NCI-H524 treated with DMSO at 0.1 percent for 48 hours (cell line): Measurements from ENCODE around the gene SLC27A2.
A peak's percentile ranks its signal among the peaks of the same experiment; 100 is the strongest.
"Not testable (repeated sequence)": the region's sequence is repeated elsewhere in the genome, so short reads cannot be mapped to it uniquely, and the experiment has no call there.

ENCODE experiments used
- DNase-seq: peaks from one replicate; lab custom pipeline; 2025; lab: John Stamatoyannopoulos, UW

The SLC27A2 gene

DNA sequence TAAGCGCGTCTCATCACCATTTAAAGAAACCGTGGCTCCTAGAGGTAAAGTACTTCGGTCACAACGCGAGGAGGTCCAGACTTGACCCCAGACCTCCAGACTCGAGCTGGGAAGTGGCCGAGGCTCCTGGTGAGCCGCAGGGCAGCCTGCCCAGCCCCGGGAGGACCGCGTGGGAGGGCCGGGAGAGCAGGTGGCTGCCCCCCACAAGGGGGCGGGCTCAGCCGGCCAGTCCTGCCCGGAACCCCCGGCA lies at the start of gene SLC27A2:
TSS of gene SLC27A2 (plus strand) at position 228 of the 250 bp plus-strand sequence. CDS start 232 bp downstream, outside the sequence.
- DNase-seq, result no peak

DNA sequence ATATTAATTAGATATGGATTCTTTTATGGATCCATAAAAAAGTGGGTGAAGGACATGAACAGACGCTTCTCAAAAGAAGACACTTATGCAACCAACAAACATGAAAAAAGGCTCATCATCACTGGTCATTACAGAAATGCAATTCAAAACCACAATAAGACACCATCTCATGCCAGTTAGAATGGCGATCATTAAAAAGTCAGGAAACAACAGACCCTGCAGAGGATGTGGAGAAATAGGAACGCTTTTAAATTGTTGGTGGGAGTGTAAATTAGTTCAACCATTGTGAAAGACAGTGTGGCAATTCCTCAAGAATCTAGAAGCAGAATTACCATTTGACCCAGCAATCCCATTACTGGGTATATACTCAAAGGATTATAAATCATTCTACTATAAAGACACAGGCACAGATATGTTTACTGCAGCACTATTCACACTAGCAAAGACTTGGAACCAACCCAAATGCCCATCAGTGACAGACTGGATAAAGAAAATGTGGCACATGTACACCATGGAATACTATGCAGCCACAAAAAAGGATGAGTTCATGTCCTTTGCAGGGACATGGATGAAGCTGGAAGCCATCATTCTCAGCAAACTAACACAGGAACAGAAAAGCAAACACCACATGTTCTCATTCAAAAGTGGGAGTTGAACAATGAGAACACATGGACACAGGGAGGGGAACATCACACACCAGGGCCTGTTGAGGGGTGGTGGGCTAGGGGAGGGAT lies 49.6 kb upstream of the SLC27A2 start:
- not testable (repeated sequence) for DNase-seq

DNA sequence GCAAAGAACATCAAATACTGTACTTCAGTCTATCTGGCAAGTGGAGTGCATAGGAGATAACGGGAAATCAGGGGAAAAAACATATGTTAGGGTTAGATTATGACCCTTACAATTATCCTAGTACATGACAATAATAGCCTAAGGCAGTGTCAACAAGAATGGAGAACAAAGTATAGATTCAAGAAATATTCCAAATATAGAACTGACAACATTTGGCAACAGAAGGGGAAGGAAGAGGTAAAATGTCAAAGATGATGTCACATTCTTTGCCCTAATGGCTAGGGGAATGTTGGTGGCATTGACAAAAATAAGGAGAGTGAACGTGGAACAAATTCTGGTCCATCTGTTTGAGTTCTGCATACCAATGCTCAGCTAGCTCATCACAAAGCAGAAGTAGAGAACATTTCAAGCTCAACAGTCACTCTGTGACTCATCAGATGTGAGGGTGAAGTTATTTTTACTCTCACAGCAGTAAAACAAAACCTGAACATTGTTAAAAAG lies 47.4 kb upstream of the SLC27A2 start:
- no peak for DNase-seq

DNA sequence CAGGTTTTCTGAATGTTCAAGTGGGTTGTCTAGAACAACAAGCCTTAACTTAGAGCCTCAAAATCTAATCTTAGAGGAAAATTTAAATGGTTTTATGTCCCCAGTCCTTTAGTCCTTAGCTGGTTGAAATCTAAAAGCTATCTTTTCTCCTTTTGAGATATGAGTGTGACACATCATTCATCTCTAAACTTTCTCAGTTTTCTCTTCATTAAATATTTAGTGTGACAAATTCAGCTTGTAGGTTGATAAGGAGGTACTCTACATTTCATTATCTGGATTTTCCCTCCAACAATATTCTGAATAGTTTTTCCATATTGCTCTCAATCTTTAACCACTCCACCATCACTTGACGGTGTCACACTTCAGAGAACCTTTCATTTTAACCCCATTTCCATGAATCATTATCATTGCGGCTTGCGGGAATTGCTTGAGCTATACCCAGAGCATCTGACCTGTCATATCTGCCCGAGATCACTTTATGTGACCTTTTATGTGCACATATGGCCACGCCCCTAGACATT lies 46.9 kb upstream of the SLC27A2 start:
- no peak for DNase-seq

DNA sequence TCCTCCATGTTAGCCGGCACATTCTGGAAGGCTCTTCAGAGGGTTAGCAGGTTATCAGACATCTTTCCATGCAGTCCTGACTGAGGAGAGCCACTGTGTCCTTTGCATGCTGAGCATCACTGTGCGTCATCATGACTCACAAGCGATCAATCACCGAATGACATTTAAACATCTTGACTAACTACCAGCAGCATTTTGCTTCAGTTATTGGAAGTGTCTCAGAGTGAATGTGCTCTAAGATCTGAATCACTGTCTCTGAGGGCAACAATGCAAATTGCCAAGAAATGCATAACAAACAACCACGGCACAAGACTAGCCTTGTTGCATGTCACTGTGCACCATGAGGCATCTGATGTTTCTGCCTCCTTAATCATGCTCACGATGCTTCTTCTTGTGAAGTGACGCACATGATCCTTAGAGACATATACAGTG lies 44.6 kb upstream of the SLC27A2 start:
- DNase-seq, result no peak

DNA sequence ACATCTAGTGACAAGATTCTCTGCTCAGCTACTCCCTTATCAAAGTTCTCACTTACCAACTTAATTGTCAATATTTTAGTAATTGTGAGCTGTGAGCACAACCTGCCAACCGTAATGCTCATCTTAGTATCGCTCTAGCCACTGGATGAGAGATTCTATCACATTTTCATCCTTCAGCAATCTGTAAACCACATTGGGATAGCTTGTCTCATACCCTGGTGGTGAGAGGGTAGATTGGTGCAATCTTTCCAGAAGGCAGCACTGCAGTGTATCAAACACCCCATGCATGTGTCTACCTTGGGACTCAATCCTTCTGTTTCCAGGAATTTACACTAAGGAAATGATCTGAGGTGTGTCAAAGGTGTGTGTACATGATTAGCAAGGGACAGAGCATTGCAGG lies 44.1 kb upstream of the SLC27A2 start:
- DNase-seq, result no peak

DNA sequence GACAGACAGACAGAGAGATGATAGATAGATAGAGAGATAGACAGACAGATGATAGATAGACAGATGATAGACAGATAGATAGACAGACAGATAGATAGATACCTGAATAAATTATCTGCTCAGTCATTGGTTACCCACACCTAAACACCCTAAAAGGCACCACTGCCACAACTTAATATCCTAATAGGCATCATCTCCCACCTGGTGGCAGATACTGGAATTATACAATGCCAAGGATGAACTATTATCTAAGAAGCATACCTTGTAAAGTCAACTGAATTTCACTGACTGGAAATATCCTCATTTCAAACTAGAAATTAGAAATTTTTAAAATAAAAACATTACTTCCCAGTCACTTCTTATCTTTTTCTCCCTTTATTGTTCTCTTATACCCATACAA lies 43.6 kb upstream of the SLC27A2 start:
- no peak for DNase-seq

DNA sequence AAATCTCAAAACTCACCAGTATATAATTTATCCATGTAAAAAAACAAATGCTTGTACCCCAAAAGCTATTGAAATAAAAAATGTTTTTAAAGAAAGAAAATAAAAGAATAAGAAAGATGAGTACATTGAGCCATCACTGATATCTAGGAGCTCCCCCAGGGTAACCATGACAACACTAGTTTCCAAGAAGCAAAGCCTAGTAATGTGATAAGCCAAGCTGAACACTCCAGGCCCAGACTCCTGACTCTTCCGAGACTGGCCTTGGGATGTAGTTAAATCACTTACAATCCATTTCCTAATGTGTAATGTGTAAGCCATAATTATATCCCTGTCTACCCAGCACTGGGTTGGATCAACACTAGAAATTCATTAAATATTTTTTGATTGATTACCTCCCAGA lies 41.9 kb upstream of the SLC27A2 start:
- DNase-seq, result no peak

DNA sequence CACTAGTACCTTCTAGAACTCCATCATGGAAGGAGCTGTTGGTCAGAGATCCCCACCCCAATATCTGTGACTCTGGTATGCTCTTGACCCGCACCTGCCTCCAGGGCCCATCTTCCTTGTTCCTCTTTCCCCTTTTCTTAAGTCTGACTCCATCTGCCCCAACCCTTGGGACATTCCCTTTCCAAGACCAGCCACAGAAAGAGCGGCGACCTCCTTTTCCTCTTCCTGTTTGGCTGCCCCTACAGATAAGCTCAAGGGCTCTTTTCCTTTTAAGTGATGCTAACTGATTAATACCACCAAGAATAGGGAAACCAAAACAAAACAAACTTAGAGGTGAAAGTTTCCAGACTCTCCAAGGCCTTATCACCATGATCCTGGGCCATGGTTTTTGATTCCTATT lies 41.0 kb upstream of the SLC27A2 start:
- no peak for DNase-seq

DNA sequence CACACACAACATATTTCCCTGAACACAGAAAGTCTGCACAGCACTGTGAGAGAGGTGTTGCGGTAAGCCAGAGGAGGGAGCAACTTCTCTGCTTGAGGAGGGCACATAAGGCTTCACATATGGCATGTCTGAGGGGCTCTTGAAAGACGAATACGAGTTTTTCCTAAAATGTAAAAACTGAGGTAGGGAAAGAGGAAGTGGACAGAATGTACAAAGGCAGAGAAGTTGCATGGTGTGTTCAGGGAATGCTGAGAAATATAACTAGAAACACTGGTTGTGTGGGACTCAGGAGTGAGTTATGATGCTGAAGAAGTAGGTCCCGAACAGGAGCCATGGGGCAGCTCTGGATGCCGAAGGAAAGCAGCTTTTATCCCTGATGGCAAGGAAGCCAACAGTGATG lies 40.1 kb upstream of the SLC27A2 start:
- no peak for DNase-seq

DNA sequence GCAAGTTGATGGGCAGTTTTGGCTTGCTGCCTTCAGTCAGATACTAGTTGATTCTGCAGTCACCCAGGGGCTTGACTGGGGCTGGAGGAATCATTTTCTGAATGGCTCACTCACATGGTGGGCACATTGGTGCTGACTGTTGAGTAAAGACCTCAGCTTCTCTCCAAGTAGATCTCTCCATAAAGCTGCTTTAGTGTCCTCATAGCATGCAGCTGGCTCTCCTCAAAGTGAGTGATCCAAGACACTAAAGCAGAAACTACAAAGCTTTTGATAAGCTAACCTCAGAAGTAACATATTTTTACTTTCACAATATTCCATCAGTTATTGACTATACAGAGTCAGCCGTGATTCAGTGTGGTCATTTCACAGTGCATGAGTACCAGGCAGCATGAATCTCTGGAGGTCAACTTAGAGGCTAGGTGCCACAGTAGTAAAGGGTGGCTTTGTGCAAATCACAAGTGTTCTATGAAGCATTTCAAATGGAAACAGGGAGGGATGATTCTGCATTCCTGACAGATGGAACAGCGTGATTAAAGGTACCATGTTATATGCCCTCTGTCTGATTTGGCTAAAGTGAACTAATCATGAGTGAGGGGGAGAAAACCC lies 38.6 kb upstream of the SLC27A2 start:
- no peak for DNase-seq

DNA sequence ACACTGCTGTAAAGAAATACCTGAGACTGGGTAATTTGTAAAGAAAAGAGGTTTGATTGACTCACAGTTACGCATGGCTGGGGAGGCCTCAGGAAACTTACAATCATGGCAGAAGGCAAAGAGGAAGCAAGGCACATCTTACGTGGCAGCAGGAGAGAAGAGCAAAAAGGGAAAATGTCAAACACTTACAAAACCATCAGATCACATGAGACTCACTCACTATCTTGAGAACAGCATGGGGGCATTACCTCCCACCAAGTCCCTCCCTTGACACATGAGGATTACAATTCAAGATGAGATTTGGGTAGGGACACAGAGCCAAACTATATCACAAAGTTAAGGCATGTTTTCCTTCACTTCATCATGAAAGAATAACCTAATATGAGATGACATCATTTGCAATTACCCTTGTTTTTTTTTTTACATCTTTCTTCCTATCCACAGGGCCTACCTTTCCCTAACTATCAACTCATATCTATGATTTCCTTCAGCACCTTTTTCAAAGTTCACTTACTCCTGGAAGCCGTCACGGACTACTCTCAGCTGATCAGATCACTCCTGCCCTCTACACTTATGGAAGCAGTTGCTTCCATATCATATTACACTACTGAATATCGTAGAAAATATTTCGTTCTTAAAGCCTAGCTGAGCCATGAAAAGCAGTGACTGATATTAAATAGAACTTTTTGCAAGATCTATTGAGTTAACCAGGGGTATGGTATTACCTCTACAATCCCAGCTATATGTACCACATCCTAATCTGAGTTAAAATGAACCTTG lies 37.5 kb upstream of the SLC27A2 start:
- peak; percentile 22 for DNase-seq

DNA sequence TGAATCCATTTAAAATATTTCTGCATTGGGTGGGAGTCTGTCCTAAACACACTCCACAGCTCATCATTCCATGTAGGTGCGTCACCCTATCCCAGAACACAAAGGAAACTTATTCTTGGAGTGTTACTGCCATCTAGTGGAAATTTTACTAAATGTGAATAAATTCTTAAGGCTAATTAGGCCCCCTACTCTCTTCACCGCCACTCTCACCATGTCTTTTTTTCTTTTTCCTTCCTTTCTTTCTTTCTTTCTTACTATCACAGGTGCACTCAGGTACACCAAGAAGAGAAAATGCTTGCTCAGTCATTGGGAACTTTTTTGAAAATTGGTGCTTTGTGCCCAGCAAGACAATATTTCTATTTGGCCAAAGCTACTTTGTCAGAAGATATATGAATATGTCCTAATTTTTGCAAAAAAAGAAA lies 36.5 kb upstream of the SLC27A2 start:
- peak; percentile 19 for DNase-seq

DNA sequence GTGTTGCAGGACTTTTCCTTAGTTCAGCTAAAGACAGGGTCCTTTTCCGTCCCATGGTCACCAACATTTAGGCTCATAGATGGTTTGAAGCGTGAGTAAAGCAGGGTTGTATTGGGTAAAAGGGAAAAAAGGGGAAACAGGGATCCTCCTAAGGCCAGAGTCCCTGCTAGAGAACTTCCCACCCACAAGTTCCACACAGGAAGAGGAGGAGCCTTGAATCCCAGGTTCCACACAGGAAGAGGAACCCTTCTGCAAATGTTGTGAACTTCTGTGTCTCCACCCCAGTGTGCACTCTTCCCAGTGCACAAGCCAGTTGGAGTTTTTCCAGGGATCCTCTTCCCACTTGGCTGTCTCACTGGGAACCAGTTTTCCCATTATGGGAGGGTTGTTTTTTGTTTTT lies 35.4 kb upstream of the SLC27A2 start:
- no peak for DNase-seq

DNA sequence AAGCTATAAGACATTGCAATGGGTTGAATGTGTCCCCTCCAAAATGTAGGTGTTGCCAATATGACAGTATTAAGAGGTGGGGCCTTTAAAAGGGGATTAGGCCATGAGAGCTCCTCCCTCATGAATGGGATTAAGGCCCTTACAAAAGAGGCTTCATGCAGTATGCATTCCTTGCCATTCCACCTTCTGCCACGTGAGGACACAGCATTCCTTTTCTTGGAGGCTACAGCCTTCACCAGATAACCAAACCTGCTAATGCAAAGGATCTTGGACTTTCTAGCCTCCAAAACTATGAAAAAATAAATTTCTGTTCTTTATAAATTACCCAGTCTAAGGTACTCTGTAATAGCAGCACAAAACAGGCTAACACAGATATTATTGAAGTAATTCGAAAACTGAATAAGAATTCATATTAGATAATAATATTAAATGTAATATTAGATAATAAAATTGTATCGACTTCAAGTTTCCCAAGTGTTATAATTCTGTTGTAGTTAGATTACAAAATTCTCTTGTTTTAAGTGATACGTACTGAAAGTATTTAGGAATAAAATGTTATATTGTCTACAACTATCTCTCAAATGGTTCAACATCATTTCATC lies 33.5 kb upstream of the SLC27A2 start:
- peak; percentile 80 for DNase-seq

DNA sequence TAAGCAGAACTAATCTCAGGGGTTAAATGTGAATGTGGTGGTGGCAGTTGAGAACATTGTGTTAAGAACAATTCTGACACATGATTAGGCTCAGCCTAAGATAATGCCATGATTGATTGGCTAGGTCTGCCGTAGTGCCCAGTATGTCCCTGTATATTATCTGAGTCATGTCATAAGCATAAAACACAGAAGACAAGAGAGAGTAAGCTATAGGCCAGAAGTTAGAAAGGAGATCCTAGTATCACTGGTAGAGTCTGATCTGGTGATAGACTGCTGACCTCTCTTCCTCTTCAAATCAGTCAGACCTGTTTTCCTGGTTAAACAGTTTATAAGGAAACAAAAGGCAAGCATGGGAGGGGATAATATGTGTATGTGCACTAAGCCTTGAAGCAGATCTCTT lies 32.9 kb upstream of the SLC27A2 start:
- no peak for DNase-seq

DNA sequence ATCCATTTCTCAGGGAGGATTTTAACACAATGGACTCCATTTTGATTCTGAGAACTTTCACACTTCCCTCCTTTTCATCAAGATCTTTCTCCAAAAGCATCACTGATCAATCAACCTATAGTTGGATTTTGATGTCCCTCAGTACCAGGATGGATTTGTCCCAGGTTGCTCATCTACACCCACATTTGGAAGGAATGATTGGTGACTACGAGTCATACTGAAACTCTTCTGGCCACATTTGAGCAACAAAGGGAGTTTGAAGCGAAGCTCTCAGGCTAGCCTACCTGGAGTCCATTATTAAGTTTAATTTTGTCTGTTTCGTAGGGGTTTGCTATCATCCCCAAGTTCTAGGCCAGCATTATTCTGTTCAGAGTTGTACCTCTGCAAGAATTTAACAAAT lies 31.6 kb upstream of the SLC27A2 start:
- no peak for DNase-seq

DNA sequence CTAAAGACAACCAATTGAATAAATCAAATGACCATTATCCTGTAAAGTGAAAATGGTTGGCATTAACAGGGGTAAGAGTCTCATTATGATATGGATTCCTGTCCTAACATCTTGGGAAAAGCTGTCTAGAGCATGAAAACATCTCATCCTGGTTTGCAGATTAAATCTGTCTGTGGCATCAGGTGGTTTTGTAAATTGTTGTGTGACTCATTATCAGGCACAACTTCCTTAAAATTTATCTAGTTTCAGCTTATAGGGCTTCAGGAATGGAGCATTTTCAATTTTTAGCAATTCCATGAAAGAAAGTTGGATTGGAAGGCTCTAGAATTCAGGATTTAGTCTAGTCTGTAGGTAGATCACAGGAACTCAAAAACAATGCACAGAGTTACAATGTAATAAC lies 31.1 kb upstream of the SLC27A2 start:
- DNase-seq, result no peak

DNA sequence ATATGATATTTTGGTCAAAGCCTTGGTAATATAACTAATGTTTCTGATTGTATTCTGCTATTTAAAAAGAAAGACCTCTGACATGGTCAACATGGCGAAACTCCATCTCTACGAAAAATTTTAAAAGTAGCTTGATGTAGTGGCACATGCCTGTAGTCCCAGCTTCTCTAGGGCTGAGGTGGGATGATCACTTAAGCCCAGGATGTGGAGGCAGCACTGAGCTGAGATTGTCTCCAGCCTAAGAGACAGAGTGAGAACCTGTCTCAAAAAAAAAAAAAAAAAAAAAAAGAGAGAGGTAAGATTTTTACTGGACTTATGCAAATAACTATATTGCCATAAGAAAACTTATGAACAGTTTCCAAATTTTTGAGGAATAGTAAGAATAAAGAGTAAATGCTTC lies 30.5 kb upstream of the SLC27A2 start:
- DNase-seq, result no peak

DNA sequence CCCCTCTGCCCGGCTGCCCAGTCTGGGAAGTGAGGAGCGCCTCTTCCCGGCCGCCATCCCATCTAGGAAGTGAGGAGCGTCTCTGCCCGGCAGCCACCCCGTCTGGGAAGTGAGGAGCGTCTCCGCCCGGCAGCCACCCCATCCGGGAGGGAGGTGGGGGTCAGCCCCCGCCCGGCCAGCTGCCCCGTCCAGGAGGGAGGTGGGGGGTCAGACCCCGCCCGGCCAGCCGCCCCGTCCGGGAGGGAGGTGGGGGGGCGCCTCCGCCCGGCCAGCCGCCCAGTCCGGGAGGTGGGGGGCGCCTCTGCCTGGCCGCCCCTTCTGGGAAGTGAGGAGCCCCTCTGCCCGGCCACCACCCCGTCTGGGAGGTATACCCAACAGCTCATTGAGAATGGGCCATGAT lies 23.8 kb upstream of the SLC27A2 start:
- DNase-seq, result not testable (repeated sequence)

DNA sequence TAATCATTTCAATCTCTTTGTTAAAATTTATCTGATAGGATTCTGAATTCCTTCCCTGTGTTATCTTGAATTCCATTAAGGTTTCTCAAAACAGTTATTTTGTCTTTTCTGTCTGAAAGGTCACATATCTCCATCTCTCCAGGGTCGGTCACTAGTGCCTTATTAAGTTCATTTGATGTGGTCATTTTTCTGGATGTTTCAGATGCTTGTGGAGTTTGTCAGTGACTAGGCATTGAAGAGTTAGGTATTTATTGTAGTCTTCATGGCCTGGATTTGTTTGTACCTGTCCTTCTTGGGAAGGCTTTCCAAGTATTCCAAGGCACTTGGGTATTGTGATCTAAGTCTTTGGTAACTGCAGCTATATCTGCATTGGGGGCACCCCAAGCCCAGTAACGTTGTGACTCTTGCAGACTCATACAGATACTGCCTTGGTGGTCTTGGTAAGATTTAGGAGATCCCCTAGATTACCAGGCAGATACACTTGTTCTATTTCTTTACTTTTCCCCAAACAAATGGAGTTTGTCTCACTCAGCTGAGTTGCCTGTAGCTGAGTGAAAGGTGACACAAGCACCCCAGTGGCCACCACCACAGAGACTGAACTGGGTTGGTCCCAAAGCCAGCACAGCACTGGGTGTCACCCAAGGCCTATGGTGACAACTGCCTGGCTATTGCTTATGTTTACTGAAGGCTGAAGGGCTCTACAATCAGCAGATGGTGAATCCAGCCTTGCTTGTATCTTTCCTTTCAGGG lies 18.9 kb upstream of the SLC27A2 start:
- no peak for DNase-seq
